Rectal smooth muscle tissue (tissue), 1 donor: Measurements from ENCODE around the gene SH2D1B.

ENCODE experiments used
- H3K27ac ChIP-seq: one replicate; pipeline ENCODE4 v1.7.0; 2013; ENCODE audit warnings: low read depth, low read length, inconsistent platforms
- H3K27me3 ChIP-seq: one replicate; pipeline ENCODE4 v1.7.0; 2013; ENCODE audit warnings: low read length; ENCODE audit not compliant: control insufficient read depth, insufficient read depth
- H3K36me3 ChIP-seq: one replicate; pipeline ENCODE4 v1.7.0; 2013; ENCODE audit warnings: low read length; ENCODE audit not compliant: control insufficient read depth, insufficient read depth
- H3K4me1 ChIP-seq: one replicate; pipeline ENCODE4 v1.7.0; 2013; ENCODE audit warnings: low read length; ENCODE audit not compliant: control insufficient read depth, insufficient read depth
- H3K4me3 ChIP-seq: one replicate; pipeline ENCODE4 v1.7.0; 2013; ENCODE audit warnings: low read length
- H3K9ac ChIP-seq: one replicate; pipeline ENCODE4 v1.7.0; 2013; ENCODE audit warnings: low read length

SH2D1B gene

DNA sequence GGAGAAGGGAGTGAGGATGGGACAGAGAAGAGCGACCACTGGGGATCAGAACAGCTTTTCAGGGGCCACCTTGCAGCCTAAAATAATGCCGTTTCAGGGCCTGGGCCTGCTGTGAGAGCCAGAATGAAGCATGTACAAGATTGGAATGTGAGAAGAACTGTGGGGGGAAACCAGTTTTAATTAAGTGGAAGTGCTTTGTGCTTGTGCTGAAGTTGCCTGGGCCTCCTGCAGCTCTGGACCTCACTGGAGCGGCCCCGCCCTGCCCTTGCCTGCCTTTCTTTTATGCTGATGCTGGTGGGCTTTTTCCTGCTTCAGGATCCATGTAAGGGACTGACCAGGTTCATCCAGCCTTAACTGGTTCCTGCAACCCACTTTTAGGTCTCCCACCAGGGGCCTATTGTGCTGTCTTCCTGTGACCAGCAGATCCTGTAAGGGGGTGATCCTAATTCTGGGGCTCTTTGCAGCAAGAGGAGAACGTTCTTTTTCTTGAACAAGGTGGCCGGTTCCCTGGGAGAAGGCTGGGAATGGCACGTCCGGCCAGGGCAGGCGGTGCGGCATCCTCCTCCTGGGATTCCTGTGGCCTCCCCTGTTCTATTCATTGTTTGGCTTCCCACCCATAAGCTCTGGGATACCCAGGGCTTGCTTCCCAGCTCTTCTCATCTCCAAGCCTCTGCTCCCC lies 27.2 kb downstream of the SH2D1B start:
- Histone ChIP-seq H3K9ac (no peak overlapping the region), H3K4me1 (no peaks in the 10 kb centered on the region), H3K36me3 (peaks cover 4% of the 10 kb centered on the region), H3K27me3 (no peaks in the 10 kb centered on the region), H3K27ac (no peak overlapping the region), H3K4me3 (no peak overlapping the region)

GRCh38 chr1:162384116-162384515 lies 27.8 kb downstream of the SH2D1B start:
- no peak overlapping the region for H3K27ac ChIP-seq
- H3K27me3 ChIP-seq = no peaks in the 10 kb centered on the region
- H3K4me3 ChIP-seq = no peak overlapping the region
- no peak overlapping the region for H3K9ac ChIP-seq
- H3K4me1 ChIP-seq = no peaks in the 10 kb centered on the region
- H3K36me3 ChIP-seq = peaks cover 4% of the 10 kb centered on the region

DNA sequence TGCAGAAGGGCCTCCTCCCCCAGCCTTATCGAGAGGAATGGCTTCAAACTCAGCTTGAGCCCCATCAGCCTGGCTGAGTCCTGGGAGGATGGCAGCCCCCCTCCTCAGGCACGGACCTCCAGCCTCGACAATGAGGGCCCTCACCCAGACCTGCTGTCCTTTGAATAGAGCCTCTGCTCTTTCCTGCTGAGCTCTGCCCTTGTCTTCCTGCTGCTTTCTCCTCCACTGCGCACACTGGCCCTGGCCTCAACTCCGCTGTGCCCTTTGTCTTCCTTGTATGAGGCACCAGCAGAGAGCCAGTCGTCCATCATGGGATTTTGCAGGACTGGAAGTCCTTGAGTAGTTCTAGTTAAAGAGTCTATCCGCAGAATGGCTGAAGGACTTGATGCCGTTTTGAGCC lies 28.4 kb downstream of the SH2D1B start:
- Histone ChIP-seq H3K36me3 (peaks cover 4% of the 10 kb centered on the region), H3K4me3 (no peak overlapping the region), H3K27ac (no peak overlapping the region), H3K27me3 (no peaks in the 10 kb centered on the region), H3K4me1 (no peaks in the 10 kb centered on the region), H3K9ac (no peak overlapping the region)

GRCh38 chr1:162383091-162383490 lies 28.8 kb downstream of the SH2D1B start:
- Histone ChIP-seq H3K4me1 (no peaks in the 10 kb centered on the region), H3K4me3 (no peak overlapping the region), H3K27me3 (no peaks in the 10 kb centered on the region), H3K9ac (no peak overlapping the region), H3K36me3 (peaks cover 4% of the 10 kb centered on the region), H3K27ac (no peak overlapping the region)

GRCh38 chr1:162381941-162382750 lies 29.8 kb downstream of the SH2D1B start:
- H3K9ac ChIP-seq = no peak overlapping the region
- no peaks in the 10 kb centered on the region for H3K4me1 ChIP-seq
- H3K27me3 ChIP-seq = no peaks in the 10 kb centered on the region
- no peak overlapping the region for H3K27ac ChIP-seq
- H3K36me3 ChIP-seq = peaks cover 4% of the 10 kb centered on the region
- no peak overlapping the region for H3K4me3 ChIP-seq

DNA sequence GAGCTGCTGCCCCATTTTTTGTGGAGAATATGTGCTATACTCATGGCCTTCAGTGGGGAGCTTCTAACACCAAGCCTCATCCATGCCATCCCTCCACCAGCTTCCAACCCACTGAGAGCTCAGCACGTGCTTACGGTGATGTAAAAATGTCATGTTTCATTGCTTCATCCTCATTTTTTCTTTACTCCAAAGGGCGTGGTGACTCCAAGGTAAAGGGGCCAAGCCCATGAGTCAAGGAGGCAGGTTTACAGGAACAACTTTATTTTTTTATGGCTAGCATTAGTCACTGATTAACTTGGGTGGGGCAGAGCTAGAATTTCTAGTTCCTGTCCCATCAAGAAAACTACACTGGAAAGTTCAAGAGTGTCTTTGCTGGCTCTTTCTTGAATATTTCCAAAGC lies 30.6 kb downstream of the SH2D1B start, which contains the start of gene C1orf226:
TSS of gene C1orf226 (plus strand) at position 346 of the 400 bp plus-strand sequence. CDS start 174 bp downstream, outside the sequence.
- no peak within 1 kb of the TSS for H3K4me3 ChIP-seq
- peaks cover 4% of the 10 kb centered on the region for H3K36me3 ChIP-seq
- no peaks in the 10 kb centered on the region for H3K4me1 ChIP-seq
- H3K9ac ChIP-seq = no peak within 1 kb of the TSS
- no peaks in the 10 kb centered on the region for H3K27me3 ChIP-seq
- no peak within 1 kb of the TSS for H3K27ac ChIP-seq

- H3K9ac ChIP-seq = no peak overlapping the region
- no peak overlapping the region for H3K27ac ChIP-seq
- peaks cover 4% of the 10 kb centered on the region for H3K36me3 ChIP-seq
These were observed 31.7 kb downstream of the SH2D1B start for GRCh38 chr1:162380061-162380846.

GRCh38 chr1:162376691-162377090 lies 35.2 kb downstream of the SH2D1B start, which contains the start of gene SPATA46:
TSS of gene SPATA46 (minus strand) at chr1:162376854. CDS start at chr1:162376790, 64 bp downstream.
- Histone ChIP-seq H3K27ac (no peak within 1 kb of the TSS), H3K4me3 (no peak within 1 kb of the TSS), H3K4me1 (no peaks in the 10 kb centered on the region), H3K36me3 (no peaks in the 10 kb centered on the region), H3K27me3 (no peaks in the 10 kb centered on the region), H3K9ac (no peak within 1 kb of the TSS)

More at GRCh38 chr1:162380061-162380846, 31.7 kb downstream of the SH2D1B start:
- no peaks in the 10 kb centered on the region for H3K27me3 ChIP-seq
- no peaks in the 10 kb centered on the region for H3K4me1 ChIP-seq
- no peak overlapping the region for H3K4me3 ChIP-seq

GRCh38 chr1:162375463-162375862 lies 36.5 kb downstream of the SH2D1B start:
- Histone ChIP-seq H3K9ac (no peak overlapping the region), H3K36me3 (no peaks in the 10 kb centered on the region), H3K4me1 (no peaks in the 10 kb centered on the region), H3K4me3 (no peak overlapping the region), H3K27me3 (no peaks in the 10 kb centered on the region), H3K27ac (no peak overlapping the region)

DNA sequence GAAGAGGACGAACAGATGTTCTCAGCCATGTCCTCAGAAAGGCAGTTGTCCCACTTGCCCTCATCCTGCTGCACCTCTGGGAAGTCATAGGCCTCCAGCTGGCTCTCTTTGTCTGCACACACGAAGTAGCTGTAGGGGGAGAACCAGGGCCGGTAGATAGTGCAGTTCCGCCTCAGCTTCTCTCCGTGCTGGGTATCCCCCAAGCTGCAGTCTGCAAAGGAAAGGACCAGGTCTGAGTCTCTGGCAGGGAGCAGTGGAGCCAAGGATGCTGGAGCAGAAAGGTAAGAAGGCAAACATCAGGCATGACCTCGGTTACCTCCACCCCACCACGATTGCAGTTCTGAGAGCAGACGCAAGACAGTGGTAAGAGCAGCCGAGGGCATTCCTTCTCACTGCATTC lies 37.5 kb downstream of the SH2D1B start:
- Histone ChIP-seq H3K4me3 (no peak overlapping the region), H3K27ac (no peak overlapping the region), H3K9ac (no peak overlapping the region), H3K36me3 (no peaks in the 10 kb centered on the region), H3K4me1 (no peaks in the 10 kb centered on the region), H3K27me3 (no peaks in the 10 kb centered on the region)

DNA sequence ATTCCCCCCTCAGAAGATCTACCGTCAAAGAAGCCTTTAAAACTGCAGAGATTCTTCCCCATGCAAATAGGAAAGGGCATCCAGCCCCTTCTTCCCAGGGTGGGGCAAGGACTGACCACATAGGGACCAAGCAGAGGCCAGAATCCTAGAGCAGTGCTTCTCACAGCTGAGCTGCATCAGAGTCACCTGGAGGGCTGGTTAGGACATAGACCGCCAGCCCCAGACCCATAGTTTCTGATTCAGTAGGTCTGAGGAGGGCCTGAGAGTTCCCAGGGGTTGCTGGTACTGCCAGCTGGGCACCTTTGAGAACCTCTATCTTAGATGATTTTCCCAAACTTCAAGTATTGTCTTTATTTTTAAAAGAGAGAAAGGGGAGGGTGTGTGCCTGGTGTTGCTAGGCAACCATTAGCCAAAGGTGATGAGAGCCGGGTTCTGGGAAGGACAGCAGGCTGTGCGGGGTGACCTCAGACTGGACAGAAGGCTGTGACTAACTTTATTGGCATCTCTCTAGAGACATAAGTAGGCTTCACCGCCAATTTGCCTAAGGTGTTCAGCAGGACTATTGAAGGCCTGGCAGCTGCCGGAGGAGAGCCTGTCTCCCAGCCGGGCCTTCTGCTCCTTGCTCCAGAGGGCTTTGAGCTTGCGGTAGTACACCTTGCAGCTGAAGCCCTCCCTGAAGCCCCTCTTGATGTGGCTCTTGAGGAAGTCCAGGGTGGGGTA lies 38.2 kb downstream of the SH2D1B start:
- H3K36me3 ChIP-seq = no peaks in the 10 kb centered on the region
- H3K4me1 ChIP-seq = no peaks in the 10 kb centered on the region
- H3K27me3 ChIP-seq = no peaks in the 10 kb centered on the region
- H3K4me3 ChIP-seq = no peak overlapping the region
- no peak overlapping the region for H3K9ac ChIP-seq
- H3K27ac ChIP-seq = no peak overlapping the region

GRCh38 chr1:162373072-162373427 lies 38.9 kb downstream of the SH2D1B start:
- no peaks in the 10 kb centered on the region for H3K36me3 ChIP-seq
- H3K27me3 ChIP-seq = no peaks in the 10 kb centered on the region
- no peak overlapping the region for H3K9ac ChIP-seq
- no peaks in the 10 kb centered on the region for H3K4me1 ChIP-seq
- no peak overlapping the region for H3K4me3 ChIP-seq
- no peak overlapping the region for H3K27ac ChIP-seq
